Hepatocyte (in vitro differentiated cells): ENCODE measurements around the gene IL13RA2. TPM values are rescaled to one million over a fixed set of nuclear protein-coding genes. Genes with fewer than 3 reads are reported as not detected.

Experiments
- DNase-seq: peaks from one replicate; pipeline ENCODE4 v3.0.0-alpha.2; 2016; ENCODE audit warnings: low spot score
- H2AFZ ChIP-seq: fragments of 200-600 bp; sonication (generic); 2 replicates; pipeline ENCODE4 v1.6.0; 2016; ENCODE audit warnings: antibody characterized with exemption, mild to moderate bottlenecking
- H3K27ac ChIP-seq: fragments of 200-600 bp; sonication (generic); 2 replicates; pipeline ENCODE4 v1.5.1; 2016; ENCODE audit warnings: mild to moderate bottlenecking
- H3K27me3 ChIP-seq: fragments of 200-600 bp; sonication (generic); 2 replicates; pipeline ENCODE4 v1.6.1; 2016
- H3K36me3 ChIP-seq: fragments of 200-600 bp; sonication (generic); replicated peaks from 2 replicates; pipeline ENCODE4 v1.5.1; 2016; ENCODE audit warnings: low read depth; ENCODE audit not compliant: insufficient read depth
- H3K4me1 ChIP-seq: fragments of 200-600 bp; sonication (generic); 2 replicates; pipeline ENCODE4 v1.5.1; 2016; ENCODE audit warnings: mild to moderate bottlenecking, moderate library complexity; ENCODE audit not compliant: insufficient read depth
- H3K4me2 ChIP-seq: fragments of 200-600 bp; sonication (generic); 2 replicates; pipeline ENCODE4 v1.6.0; 2016
- H3K4me3 ChIP-seq: fragments of 200-600 bp; sonication (generic); 2 replicates; pipeline ENCODE4 v1.5.1; 2016; ENCODE audit warnings: mild to moderate bottlenecking
- H3K79me2 ChIP-seq: fragments of 200-600 bp; sonication (generic); 2 replicates; pipeline ENCODE4 v1.6.0; 2017; ENCODE audit warnings: mild to moderate bottlenecking
- H3K9me2 ChIP-seq: fragments of 200-600 bp; sonication (generic); replicated peaks from 2 replicates; pipeline ENCODE4 v1.6.0; 2017; ENCODE audit warnings: mild to moderate bottlenecking; ENCODE audit not compliant: insufficient read depth
- H3K9me3 ChIP-seq: fragments of 200-600 bp; sonication (generic); 2 replicates; pipeline ENCODE4 v1.5.1; 2016; ENCODE audit warnings: low read depth, mild to moderate bottlenecking
- H4K20me1 ChIP-seq: fragments of 200-600 bp; sonication (generic); 2 replicates; pipeline ENCODE4 v1.6.0; 2016; ENCODE audit warnings: mild to moderate bottlenecking; ENCODE audit not compliant: insufficient read depth, poor library complexity, severe bottlenecking
- CTCF ChIP-seq: fragments of 200-600 bp; sonication (generic); IDR thresholded peaks from 2 replicates; pipeline ENCODE4 v1.5.1; 2016; ENCODE audit warnings: antibody characterized with exemption, mild to moderate bottlenecking; ENCODE audit not compliant: poor library complexity
- EZH2 ChIP-seq: fragments of 200-600 bp; sonication (generic); IDR thresholded peaks from 2 replicates; pipeline ENCODE4 v1.6.1; 2016; ENCODE audit warnings: antibody characterized with exemption, mild to moderate bottlenecking, borderline replicate concordance
- EZH2phosphoT487 ChIP-seq: fragments of 200-600 bp; sonication (generic); IDR thresholded peaks from one replicate; pipeline ENCODE4 v1.6.1; 2018; ENCODE audit warnings: antibody characterized with exemption, mild to moderate bottlenecking, low read depth, moderate library complexity; ENCODE audit not compliant: unreplicated experiment, severe bottlenecking
- WGBS: methylation state at CpG from one replicate; pipeline ENCODE4 v1.1.6; 2016; ENCODE audit warnings: low lambda C conversion rate; ENCODE audit errors: missing lambda C conversion rate; 5-methylcytosine and 5-hydroxymethylcytosine counted together
- polyA plus RNA-seq: library from polyadenylated mRNA; unstranded; fragments of >200 nt; fragmentation: Nextera tagmentation; extraction: Ambion mirVana; gene quantifications from 2 replicates; pipeline ENCODE4 v1.2.1, GENCODE V29; 2016
- total RNA-seq: library from RNA; depleted of rRNA; stranded (reverse); fragments of >200 nt; gene quantifications from 2 replicates; pipeline ENCODE4 v1.2.3, GENCODE V29; 2014

The IL13RA2 gene
- total and polyA plus RNA-seq, 2 experiments from 2014 or later, result 0.17 TPM; not detected in 1

DNA sequence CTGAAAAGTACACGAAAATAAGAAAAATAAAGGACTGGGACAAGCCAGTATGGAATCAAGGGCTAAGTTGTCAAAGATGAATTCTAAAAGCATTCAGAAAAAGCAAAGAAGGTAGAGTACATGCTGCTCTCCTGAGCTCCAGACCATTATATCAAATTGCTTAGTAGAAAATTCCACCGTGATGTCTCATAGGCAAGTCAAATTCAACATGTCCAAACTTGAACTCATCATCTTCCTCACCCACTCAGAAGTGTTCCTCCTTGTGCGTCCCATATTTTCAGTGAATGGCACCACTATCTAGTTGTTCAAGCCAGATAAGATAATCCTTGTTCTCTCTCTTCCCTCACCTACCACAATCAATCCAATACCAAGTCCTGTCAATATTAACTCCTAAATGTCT lies 37.5 kb upstream of the IL13RA2 start:
- Histone ChIP-seq H3K27me3 (no peaks in the 10 kb centered on the region), H3K4me3 (no peak overlapping the region), H3K9me2 (no peaks in the 10 kb centered on the region), H3K27ac (no peak overlapping the region), H3K79me2 (no peaks in the 10 kb centered on the region), H4K20me1 (no peaks in the 10 kb centered on the region), H2AFZ (no peak overlapping the region), H3K4me2 (no peak overlapping the region), H3K9me3 (no peaks in the 10 kb centered on the region), H3K4me1 (no peaks in the 10 kb centered on the region), H3K36me3 (no peaks in the 10 kb centered on the region)
- DNase-seq, result no peak
- WGBS, result 90% methylated on average over 3 of the region's 3 CpGs
- TF ChIP-seq EZH2 (no peak), CTCF (no peak), EZH2phosphoT487 (no peak)

DNA sequence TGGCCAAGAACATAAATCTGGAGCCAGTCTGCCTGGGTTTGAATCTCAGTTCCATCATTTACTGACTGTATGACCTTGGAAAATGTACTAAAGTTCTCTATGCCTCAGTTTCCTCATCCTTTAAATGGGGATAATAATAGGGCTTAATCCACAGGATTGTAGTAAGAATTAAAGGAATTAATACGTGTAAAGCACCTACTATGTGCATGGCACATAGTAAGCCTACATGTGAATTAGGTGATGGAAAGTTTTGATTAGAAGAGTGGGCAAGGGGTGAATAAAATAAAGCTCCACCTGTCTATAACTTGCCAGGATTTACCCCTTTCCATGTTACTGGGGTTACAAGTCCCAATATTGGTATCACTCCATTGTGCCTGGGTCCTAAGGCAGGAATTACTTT lies 35.8 kb upstream of the IL13RA2 start:
- Histone ChIP-seq H2AFZ (no peak overlapping the region), H3K27ac (no peak overlapping the region), H3K4me1 (no peaks in the 10 kb centered on the region), H3K4me3 (no peak overlapping the region), H3K27me3 (no peaks in the 10 kb centered on the region), H3K9me3 (no peaks in the 10 kb centered on the region), H3K36me3 (no peaks in the 10 kb centered on the region), H3K4me2 (no peak overlapping the region), H4K20me1 (no peaks in the 10 kb centered on the region), H3K9me2 (no peaks in the 10 kb centered on the region), H3K79me2 (no peaks in the 10 kb centered on the region)
- WGBS, result 71% methylated on average over 1 of the region's 1 CpG
- TF ChIP-seq EZH2phosphoT487, result no peak
- no peak for TF ChIP-seq EZH2
- TF ChIP-seq CTCF, result no peak
- no peak for DNase-seq

DNA sequence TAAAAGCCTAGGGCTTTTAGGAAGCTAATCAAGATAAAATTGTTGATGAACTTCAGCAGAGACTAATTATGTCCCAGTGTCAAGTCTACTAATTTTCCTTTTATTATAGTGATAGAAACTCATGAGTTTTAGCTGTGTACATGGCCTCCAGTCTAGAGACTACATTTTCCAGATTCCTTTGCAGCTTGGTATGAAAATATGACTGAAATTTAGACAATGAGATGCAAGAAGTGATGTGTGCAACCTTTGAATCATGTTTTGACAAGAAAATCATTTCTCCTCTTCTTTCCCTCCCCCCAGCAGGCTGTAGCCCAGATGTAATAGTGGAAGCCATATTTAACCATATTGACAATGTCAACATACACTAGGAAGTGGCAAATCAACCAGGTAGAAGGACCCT lies 30.3 kb upstream of the IL13RA2 start:
- no peak for DNase-seq
- H2AFZ ChIP-seq, result no peak overlapping the region
- TF ChIP-seq CTCF (no peak), EZH2phosphoT487 (no peak), EZH2 (no peak)
- no peaks in the 10 kb centered on the region for H4K20me1 ChIP-seq
- H3K4me2 ChIP-seq, result no peak overlapping the region
- no peak overlapping the region for H3K27ac ChIP-seq
- no peaks in the 10 kb centered on the region for H3K36me3 ChIP-seq
- no peaks in the 10 kb centered on the region for H3K9me2 ChIP-seq
- no peaks in the 10 kb centered on the region for H3K9me3 ChIP-seq
- no peaks in the 10 kb centered on the region for H3K79me2 ChIP-seq
- no peak overlapping the region for H3K4me3 ChIP-seq
- no peaks in the 10 kb centered on the region for H3K4me1 ChIP-seq
- H3K27me3 ChIP-seq, result no peaks in the 10 kb centered on the region

GRCh38 chrX:115047181-115047580 lies 29.8 kb upstream of the IL13RA2 start:
- no peak for DNase-seq
- Histone ChIP-seq H3K9me2 (no peaks in the 10 kb centered on the region), H4K20me1 (no peaks in the 10 kb centered on the region), H3K27ac (no peak overlapping the region), H3K4me2 (no peak overlapping the region), H3K9me3 (no peaks in the 10 kb centered on the region), H2AFZ (no peak overlapping the region), H3K27me3 (no peaks in the 10 kb centered on the region), H3K79me2 (no peaks in the 10 kb centered on the region), H3K4me1 (no peaks in the 10 kb centered on the region), H3K4me3 (no peak overlapping the region), H3K36me3 (no peaks in the 10 kb centered on the region)
- TF ChIP-seq CTCF (no peak), EZH2phosphoT487 (no peak), EZH2 (no peak)
